Stimulated activated CD8-positive, alpha-beta memory T cell treated with anti-CD3 and anti-CD28 coated beads, Interleukin-7, amount 100 ng/mL, for 1 hour (primary cell): ENCODE measurements around the gene MXRA8.

ENCODE experiments used
- DNase-seq, 2 donors: peaks; one replicate each; pipeline ENCODE4 v3.0.0-alpha.2; 2020; ENCODE audit warnings: low read depth in 2 of 2

Gene MXRA8

DNA sequence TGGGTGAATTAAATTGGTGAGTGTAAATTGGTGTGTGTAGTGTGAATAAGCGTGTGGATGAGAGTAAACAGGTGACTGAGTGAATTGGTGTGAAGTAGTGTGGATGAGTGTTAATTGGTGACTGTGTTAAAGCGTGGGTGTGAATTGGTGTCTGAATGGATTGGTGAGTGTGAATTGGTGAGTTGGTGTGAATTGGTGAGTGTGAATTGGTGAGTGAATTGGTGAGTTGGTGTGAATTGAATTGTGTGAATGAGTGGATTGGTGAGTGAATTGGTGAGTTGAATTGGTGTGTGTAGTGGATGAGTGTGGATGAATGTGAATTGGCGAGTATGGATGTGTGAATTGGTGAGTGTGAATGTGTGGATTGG, 8.3 kb upstream of the MXRA8 start:
- no peak for DNase-seq

DNA sequence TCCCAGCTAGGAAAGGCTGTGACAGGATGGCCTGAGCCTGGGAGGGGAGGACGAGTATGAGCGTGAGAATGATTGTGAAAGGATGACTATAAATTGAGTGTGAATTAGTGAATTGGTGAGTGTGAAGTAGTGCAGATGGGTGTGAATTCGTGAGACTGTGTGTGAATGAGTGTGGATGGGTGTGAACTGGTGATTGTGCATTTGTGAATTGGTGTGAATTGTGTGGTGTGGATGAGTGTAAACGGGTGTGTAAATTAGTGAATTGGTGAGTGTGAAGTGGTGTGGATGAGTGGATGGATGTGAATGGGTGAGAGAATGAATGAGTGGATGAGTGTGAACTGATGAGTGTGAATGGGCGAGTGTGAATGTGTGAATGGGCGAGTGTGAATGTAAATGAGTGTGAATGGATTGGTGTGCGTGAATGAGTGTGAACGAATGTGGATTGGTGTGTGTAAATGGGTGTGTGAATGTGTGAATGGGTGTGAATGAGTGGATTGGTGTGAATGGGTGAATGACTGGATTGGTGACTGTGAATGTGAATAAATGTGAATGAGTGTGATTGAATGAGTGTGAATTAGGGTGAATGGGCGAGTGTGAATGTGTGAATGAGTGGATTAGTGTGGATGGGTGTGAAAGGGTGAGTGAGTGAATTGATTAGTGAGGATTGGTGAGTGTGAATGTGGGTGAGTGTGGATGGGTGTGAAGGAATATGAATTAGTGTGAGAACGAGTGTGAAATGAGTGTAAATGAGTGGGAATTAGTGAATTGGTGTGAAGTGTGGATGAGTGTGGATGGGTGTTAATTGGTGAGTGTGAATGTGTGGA, 7.7 kb upstream of the MXRA8 start:
- no peak for DNase-seq

DNA sequence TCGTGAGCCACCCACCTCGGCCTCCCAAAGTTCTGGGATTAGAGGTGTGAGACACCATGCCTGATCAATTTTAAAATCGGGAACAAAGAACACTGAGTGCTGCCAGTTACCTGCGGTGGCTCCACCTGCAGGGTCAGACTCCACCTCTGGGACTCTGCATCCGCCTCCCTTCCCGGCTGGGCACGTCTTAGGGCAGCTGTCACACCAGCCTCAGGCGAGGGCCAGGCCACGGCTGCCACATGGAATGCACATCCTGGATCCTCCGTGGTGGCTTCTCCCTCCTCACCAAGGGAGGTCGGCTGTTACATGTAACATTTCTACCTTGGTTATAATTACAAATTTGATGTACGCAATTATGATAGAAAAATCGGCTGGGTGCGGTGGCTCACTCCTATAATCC, 5.9 kb upstream of the MXRA8 start:
- DNase-seq: no peak

DNA sequence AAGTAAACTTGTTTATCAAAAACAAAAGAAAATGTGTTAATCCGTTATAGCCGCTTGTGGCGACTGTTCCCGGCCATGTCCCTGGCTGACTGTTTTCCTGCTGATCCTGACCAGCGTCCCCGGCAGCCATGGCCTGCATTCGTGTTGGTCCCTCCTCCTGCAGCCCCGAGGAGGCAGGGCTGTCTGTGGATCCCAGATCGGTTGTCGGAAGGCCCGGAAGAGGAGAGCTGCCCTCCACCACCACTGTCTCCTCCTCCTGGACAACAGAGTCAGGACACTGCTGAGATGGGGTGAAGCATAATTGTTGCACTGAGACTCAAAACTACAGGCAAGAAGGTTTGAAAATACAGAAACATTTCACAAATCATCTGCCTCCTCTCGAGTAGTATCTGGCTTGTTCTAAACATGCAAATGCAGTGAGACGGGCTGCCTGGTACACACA, 3.6 kb upstream of the MXRA8 start:
- DNase-seq: no peak

DNA sequence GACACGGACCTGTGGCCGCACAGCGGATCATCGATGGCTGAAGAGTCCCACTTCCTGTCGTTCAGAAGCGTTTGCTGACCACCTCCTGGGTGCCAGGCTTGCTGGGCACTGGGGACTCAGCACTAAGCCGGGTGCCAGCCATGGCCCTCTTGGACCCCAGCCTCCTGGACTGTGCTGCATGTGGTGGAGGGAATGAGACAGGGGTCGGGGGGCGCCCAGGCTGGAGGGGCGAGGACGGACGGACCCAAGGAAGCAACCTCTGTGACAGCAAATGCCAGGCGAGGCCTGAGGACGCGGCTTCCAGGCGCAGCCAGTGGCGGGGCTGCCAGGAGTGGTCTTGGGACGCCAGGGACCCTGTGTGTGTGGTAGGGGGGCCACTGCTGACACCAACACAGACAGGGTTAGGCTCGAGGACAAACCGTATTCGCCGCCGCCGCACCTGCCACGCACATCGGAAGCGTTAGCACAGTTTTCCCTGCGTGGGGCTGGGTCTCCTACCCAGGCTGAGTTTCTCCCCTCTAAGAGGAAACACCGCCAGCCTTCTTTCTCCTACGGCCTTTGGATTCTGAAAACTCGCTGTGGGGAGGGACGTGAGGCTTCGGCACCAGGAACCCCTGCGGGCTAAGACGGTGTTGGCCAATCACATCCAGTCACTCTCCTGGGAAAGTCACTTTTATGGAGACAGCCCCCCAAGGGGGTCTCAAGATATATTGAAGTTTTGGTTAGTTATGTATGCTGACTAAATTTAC, 3.1 kb upstream of the MXRA8 start:
- DNase-seq: no peak

DNA sequence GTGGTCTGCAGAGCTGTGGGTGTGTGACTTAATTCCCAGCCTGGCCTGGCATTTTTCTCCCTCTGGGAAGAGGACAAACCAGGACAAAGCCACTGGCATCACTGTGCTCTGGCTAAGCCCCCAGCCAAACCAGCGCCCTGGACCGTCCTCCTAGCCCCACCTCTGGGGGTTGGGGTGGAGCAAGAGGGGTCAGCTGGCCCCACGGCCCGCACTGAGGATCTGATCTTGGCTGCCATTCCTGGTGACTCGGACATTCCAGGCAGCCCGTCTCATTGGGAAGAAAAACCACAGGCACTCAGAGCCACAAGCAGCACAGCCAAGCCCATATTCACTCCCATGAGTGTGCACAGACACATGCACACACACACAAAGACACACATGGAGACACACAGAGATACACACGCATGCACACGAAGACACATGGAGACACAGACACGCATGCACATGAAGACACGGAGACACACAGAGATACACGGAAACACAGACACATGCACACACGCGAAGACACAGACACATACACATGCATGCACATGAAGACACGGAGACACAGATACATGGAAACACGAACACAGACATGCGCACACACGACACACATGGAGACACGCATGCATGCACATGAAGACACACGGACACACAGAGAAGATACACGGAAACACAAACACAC, 2.3 kb upstream of the MXRA8 start:
- DNase-seq: no peak

DNA sequence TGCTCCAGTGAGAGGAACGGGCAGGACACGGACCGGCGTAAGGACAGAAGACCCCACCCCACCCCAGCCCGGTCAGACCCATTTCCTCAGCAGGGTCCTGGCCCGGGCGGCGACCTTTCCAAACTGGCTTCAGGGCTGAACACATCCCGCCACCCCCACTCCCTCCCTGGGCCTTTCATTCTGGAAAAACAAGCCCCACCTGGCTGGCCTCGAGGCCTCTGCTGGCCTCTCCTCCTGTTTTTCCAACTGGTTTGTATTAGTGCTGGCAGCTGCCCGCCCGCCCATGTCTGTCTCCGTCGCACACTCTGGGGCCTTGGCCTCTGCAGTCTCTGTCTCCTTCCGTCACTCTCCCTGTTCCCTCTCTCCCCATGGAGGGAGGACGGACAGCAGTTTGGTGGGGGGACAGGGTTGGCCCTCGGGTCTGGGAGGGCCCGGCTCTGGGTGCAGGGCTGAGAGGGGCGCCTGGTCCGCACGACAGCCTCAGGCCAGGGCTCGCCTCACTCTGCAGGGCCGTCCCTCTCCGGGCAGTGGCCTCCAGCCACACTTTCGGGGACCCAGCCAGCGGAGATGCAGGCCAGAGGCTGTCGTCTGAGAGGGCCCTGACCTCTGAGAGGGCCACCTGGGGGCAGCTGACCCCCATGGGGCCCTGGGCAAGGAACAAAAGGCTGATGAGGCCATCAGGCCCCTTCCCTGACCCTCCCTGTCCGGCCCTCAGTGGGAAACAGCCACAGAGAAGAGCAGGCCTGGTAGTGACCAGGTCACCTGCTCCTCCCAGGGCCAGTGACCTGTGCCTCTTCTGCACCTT, 1.5 kb upstream of the MXRA8 start:
- DNase-seq: no peak

DNA sequence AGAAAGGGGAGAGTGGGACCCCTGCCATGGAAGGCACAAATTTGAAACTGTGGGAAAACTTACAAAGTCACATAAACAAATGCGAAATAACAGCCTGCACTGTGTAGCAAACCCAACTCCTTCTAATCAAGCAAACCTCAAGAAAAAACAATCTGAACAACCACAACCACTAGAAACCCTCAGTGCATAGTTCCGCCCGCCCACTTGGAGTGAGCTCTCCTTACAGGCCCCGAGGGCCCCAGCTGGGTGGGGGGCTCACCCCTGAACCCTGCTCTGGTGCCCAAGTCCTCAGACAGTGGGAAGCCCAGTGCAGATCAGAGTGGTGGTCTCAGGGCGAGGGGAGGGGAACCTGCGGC, 931 bp upstream of the MXRA8 start:
- no peak for DNase-seq

DNA sequence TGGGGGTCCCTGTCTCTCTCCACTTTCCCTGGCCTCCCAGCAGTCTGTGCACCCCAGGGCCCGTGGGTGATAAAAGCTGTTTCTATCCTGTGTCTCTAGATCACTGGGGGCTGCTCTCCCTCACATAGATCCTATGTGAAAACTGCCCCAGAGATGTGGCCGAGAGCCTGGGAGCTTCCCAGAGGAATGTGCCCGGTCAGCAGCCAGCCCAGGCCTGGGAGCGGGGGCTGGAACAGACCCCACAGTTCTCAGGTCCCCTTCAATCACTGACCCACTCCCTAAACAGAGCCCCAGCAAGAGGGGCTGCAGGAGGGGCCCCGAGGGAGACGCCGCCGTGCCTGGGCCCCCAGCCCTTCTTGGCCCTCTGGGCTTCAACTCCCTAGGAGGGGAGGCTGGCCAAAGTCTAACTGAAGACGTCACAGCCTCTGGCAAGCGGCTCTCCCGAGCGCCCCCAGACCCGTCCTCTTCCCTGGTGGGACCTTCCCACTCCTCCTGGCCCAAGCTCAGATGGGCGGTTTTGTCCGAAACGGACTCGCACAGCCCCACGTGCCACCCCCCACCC, 403 bp downstream of the MXRA8 start:
- DNase-seq: no peak

DNA sequence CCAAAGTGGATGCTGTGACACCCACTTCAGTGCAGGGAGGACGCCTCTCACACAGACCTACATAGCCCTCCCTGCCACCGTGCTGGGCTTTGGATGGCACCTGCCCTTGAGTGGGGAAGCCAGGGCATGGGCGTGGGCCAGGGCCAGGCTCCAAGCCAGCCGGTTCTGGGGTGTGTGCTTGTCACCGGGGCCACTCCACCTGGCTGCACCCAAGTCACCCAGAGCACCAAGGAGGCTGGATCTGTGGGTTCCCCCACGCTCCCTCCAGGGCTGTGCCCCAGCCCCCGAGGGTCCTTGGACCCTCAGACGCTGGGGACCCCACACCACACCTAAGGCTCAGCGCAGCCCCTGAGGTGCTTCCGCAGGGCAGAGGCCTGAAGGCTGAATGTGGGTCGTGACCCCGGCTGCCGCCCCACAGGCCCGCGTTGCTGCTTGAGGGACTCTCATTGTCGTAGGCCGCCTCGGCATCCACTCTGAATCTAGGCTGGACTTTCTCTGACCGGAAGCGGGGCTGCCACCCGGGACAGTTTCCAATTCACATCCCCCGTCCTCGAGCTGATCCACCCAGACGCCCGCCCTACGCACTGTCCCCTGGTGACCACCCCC, 1.5 kb downstream of the MXRA8 start:
- DNase-seq: no peak

DNA sequence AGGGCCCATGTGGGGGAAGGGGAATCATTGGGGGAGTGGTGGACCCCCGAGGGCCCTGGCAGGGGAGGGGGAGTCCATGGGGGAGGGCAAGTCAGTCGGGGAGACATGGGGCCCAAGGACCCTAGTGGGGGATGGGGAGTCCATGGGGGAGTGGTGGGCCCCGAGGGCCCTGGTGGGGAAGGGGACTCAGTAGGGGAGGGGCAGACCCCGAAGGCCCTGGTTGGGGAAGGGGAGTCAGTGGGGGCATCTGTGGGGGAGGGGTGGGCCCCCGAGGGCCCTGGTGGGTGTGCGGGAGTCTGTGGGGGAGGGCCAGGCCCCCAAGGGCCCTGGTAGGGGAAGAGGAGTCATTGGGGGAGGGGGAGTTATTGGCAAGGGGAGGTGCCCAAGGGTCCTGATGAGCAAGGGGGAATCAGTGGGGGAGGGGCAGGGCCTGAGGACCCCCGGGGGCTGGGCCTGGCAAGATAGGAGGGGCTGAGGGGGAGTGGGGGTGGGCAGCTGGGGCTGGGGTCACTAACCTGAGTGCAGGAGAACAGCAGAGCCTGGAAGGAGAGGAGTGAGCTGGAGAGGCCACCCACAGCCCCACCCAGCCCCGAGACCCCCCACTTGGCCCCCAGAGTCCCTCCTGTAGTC, 2.1 kb downstream of the MXRA8 start:
- DNase-seq: no peak

DNA sequence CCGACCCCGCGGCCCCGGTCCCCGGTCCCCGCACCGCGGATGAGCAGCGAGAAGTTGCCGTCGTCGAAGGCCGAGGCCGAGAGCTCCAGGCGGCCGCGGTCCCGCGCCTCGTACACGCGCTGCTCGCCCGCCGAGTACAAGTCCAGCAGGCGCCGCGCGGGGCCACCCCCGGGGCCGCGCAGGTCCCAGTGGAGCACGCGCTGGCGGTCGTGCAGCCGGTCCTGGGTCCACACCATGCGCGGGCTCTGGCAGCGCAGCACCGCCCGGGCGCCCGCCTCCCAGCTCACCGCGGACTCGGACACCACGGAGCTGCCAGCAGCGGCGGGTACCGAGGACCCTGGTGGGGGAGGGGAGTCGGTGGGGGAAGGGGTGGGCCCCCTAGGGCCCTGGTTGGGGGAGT, 2.9 kb downstream of the MXRA8 start:
- DNase-seq: no peak

DNA sequence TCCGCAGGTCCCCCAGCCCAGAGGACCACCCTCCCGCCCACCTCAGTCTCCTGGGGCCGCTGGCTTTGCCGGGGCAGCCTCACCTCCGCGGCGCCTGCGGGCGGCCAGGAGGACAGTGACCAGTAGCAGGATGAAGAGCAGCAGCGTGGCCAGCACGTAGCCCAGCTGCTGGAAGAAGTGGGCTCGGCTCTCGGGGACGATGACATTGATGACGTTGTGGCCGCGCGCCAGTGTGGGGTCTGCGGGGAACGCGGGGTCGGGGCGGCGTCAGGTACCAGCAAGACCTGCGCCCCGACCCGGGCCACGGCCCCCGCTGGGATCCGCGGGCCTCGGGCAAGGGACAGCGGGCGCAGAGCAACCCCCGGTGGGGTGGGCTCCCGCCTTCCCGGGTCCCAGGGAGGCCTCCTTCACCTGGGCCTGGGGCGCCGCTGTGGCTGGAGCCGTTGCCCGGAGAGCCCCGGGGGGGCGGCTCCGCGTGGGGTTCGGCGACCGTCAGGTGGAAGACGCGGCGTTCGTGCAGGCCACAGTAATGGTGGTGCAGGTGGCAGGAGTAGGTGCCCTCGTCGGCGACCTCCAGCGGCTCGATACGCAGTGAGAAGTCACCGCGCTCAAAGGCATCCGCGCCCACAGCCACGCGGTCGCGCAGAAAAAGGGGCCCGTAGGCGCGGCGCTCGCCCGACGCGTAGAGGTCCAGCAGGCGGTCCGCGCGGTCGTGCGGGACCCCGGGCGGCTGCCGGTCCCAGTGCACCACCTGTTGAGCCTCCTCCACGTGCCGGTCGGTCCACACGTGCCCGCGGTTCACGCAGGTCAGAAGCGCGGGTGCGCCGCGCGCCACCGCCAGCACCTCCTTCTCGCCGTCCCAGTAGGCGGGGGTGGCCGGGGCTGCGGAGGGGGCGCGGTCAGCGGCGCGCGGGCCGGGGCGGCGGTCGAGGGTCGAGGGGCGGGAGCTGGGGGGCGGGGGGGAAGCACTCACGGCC, 3.8 kb downstream of the MXRA8 start:
- DNase-seq: no peak

DNA sequence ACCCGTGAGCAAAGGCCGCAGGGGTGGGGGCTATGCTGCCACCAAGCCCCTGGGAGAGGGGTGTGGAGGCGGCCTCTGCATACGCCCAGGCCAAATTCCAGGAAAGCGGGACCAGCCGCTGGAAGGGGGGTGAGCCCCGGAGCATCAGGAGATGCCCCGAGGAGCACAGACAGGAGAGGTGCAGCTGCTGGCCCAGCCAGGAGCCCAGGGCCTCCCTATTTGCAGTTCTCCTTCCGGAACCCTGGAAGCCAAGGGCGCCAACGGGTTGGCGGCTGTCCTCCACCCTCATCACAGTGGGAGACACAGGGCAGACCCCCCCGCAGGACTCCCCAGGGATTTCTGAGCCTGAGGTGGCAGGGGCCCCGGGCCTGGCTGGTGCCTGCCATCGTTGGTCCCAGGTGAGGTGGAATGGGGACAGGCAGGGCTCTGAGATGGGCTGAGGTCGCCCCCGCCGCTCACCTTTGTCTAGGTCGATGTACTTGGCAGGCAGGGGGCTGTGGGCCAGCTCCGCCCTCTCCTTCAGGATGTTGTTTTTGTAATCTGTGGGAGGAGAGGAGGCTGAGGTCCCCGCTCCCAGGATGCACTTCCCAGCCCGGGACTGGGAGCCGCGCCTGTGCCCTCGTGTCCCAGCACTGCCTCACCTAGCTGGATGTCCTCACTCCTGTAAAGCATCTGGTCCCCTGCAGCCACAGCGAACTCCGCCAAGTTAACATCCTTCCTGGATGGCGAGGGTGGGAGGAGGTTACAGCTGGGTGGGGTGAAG, 4.8 kb downstream of the MXRA8 start:
- DNase-seq: no peak

DNA sequence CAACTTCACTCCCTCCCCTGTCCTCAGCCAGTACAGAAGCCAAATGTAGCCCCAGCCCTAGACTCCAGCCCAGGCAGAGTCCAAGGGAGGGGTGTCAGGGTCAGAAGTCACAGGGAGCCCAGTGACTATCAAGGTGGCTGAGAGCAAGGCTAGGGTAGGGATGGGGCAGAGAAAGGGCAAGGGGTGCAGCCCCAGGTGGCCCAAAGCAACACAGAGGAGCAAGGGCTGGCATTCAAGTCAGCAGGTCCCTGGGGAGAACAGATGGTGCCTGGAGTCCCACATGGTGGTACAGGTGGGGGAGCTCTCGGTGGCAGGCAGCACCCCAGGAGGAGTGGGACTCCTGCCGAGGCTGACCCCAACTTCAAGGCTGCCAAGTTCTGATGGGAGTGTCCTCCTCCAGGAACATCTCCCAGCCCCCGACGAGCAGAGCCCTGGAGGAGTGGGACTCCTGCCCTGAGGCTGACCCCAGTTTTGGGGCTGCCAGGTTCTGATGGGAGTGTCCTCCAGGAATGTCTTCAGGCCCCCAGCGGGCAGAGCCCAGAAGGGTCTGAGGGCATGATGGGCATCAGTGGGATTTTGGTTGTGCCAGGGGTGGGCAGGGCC, 5.5 kb downstream of the MXRA8 start:
- DNase-seq: no peak

DNA sequence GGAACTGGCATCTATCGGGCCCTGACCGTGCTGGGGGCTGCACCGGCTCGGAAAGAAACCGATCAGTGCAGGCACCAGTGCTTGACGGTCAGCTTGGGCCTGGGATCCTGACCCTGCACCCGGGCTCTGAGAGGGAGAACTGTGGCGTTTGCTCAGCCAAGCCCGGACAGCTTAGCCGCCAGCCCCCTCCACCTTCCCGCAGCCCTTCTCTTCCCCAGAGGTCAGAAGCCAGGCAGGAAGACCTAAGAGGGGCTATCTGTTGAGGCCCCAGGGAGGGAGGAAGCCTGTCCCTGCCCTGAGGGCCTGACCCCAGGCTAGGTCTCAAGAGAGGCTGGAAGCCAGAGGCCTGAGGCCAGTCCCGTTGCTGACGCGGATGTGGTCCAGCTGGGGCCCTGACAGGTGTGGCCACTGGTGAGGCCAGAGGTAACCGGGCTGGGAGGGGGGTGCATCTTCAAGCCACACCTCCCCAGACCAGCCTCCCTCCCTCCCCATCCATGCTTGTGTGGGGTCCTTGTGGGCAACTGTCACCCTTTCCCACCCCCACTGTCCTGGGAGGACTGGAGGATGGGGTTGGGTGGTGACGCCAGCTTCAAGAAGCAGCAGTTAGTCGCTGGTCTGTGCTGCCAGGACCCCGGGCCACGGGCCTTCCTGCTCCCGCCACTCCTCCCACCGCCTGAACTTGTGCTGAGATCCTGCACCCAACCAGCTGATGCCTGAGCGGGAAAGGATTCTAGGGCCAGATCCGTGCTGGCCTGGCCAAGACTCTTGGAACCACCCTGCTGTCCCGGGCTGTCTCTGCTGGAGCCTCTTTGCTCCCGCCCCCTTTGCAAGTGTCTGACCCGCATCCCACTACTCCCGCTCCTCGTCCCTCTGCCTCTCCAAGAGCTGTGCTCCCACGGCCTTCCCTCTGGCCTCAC, 6.6 kb downstream of the MXRA8 start:
- DNase-seq: no peak

DNA sequence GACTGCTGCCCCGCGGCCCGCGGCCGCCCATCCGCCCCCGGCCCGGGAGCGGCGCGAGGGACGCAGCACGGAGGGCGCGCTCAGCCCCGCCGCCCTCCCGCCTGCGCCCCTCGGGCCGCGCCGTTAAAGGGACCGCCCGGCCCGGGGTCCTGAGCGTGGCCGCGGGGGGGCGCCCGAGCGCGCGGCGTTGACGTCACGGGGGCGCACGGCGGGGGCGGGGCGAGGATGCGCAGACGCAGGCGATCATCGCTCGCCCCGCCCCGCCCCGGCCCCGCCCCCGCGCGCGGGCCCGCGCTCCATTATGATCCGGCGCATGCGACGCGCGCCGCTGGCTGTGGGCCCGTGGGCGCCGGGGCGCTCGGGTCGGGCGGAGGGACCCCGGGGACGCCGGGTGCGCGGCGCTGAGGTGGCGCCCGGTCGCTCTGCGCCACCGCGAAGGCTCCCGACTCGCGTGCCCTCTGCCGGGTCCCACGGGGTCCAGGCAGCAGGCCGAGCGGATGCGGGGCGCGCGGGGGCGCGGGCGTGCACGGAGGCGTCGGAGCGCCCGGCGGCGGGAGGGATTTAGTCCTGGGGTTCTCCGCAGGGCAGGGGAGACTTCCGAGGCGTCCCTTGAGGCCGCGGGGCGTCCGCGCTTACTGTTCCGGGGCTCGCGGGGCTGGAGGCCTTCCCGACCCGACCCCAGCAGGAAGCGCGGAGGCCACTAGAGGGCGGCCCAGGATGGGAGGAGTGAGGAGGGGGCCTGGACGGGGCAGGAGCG, 8.9 kb downstream of the MXRA8 start, which contains the start of gene DVL1:
Gene DVL1 (minus strand): TSS at position 163 of the 757 bp plus-strand sequence. CDS start 353 bp downstream, outside the sequence.
- peak; percentile 41 to 45 for DNase-seq
